SKM-1 treated with dmso at 0.1 percent for 144 hours (cell line): ENCODE data around the gene LRRC45.

Source experiments
- DNase-seq: peaks from one replicate; lab custom pipeline; 2025; ENCODE audit not compliant: unreplicated experiment; lab: John Stamatoyannopoulos, UW

The LRRC45 gene

DNA sequence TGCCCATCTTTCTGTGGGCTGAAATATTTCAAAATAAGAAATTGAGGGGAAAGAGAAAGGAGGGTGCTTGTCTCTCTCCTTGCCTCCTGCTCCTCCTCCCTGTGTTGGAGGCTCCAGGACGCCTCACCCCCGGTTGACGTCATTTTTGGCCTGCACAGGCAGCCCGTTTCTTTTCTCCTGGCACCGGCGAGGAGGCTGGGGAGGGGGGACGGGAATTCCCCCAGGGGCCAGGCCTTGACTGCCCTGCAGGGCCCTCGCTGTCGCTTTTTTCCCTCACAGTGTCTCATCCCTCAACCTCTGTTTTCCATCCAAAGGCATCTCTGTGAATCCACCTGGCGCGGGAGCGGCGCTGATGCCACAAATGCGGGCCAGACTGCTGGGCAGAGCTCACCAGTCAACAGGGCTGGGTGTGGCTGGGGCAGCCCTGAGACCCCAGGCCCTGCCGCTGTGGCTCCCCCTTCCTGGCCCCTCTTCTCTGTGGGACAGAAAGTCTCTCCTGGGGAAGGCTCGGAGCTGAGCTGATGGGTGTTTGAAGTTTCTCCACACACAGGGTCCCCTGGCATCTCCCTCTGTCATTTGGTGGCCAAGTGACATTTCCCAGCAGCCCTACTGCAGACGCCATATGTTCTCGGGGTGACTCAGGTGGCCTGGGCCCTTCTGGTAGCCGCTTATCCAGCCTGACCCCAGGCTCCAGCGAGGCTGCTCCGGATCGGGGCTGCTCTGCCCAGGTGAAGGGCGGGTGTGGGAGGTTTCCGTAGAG, 16.5 kb upstream of the LRRC45 start:
- DNase-seq, result no peak

DNA sequence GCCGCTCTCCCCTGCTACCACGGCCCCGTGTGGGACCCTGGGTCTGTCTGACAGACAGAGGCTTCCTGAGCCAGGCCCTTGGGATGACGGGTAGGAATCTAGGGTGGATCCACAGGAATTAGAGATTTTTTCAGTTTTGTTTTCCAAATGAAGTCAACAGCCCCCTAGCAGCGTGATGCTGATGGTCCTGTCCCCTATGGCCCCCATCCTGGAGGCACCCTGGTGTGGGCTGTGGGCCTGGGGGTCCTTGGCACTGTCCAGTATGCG, 15.9 kb upstream of the LRRC45 start:
- DNase-seq, result no peak

DNA sequence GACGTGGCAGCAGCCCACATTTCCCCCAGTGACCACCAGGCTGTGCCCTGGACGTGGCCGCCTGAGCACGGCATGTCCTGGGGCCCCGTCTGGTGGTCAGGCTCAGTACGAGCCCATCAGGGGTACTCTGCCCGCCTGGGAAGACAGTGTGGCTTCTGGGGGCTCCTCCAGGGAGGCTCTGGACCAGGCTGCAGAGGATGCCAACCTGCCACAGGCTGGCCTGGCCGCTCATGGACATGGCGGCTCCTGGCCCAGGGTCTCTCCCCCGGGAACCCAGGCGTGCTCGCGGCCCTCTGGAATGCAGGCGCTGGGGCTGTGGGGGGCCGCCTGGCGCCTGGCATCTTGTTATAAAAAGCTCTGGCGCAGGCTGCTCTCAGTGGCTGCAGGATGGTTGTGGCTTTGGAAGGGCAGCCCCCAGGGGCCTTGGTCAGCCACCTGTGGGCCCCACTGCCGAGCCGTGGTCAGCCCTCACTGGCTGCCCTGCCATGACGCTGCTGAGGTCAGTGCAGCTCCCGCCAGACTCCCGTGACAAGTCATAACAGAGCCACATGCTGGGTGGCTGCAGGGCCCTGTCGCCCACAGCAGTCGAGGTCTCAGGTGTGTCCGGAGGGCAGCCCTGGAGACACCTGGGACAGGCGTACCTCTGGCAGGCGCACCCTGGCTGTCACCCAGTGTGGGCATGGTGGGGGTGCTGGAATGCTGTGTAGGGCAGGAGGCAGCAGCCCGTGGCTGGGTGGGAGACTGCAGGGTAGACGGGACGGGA, 15.4 kb upstream of the LRRC45 start:
- no peak for DNase-seq

DNA sequence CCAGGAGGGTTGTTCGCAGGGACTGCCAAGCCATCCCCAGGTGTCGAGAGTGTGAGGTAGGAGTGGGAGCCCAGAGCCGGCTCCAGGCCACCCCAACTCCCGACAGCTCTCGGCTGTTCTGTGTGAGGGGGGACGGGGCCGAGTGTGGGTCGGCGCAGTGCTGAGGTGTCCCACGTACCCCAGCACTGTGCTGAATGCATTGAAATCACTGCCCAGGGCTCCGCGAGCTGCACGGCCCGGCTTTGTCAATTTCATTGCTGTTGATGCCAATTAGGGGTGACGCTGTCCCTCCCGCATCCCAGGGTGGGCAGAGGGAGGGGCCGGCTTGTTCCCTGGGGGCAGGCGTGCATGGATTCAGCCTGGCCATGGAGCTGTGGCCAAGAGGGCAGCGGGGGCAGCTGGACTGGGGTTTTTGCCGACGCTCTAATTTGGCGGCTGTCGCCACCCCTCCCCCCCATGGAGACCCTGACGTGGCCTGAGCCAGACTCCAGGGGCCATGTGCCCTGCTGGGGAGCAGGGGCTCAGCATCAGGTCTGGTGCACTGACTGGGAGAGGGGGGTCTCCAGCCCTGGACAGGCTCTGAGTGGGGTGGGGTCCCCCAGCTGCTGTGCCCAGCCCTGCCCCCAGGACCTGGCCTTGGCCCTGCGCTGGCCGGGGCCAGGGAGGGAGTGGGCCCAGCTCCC, 14.7 kb upstream of the LRRC45 start:
- DNase-seq, result no peak

DNA sequence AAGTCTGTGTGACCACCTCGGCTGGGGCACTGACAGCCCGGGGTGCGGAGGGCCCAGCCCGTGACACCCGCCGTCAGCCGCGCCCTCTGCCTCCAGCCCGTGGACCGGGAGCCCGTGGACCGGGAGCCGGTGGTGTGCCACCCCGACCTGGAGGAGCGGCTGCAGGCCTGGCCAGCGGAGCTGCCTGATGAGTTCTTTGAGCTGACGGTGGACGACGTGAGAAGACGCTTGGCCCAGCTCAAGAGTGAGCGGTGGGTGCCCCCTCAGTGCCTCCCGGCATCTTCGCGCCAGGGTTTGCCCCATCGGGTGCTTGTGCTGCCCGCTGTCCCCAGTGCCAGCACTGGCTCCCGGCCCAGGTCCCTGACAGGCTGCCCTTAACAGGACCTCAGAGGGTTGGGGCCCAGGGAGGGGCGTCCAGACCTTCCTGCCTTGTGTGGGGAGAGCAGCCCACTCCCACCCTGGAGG, 14.1 kb upstream of the LRRC45 start:
- DNase-seq, result no peak

DNA sequence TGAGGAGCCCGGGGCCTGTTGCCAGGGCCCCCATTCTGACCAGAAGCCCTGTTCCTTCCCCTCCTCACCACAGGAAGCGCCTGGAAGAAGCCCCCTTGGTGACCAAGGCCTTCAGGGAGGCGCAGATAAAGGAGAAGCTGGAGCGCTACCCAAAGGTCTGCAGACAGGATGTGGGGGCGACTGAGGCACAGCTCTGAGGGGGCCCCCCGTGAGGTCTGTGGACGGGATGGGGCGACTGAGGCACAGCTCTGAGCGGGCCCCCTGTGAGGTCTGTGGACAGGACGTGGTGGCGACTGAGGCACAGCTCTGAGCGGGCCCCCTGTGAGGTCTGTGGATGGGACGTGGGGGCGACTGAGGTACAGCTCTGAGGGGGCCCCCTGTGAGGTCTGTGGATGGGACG, 13.7 kb upstream of the LRRC45 start:
- no peak for DNase-seq

DNA sequence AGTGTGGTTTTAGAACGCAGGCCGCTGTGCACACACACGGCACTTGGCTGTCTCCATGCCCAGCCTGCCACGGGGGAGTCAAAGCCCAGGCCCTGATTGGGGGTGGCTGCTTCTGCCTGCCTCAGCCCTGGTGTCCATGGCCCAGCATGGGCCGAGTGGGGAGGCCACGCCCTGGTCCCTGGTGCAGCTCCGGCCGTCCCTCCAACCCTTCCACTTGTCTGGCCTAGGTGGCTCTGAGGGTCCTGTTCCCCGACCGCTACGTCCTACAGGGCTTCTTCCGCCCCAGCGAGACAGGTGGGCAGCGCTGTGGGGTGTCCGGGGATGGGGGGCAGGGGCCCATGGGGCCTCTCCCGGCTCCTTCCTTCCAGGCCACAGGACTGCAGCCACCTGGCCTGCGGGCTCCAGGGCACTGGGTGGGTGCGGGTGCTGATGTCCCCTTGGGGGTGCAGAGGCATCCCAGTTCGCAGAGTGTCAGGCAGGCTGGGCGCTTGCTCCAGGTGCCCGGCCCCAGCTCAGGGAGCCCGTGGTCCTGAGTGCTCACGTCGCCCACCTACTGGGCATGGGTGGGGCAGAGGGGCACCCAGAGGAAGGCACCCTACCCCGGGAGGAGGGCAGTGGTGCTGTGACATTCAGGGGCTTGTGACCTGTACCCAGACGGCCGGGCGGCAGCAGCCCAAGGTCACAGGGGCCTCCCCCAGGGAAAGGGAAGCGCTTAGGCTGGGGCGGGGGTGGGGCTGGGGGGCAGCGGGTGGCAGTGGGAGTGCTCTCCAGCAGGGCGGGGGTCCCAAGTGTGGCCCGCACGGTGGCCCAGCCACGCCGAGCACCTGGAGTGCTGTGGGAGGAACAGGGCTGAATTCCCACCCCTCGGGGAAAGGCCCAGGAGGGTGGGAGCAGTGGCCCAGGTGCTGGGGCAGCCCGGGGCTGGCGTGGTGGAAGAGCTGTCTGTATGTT, 12.3 kb upstream of the LRRC45 start:
- no peak for DNase-seq

DNA sequence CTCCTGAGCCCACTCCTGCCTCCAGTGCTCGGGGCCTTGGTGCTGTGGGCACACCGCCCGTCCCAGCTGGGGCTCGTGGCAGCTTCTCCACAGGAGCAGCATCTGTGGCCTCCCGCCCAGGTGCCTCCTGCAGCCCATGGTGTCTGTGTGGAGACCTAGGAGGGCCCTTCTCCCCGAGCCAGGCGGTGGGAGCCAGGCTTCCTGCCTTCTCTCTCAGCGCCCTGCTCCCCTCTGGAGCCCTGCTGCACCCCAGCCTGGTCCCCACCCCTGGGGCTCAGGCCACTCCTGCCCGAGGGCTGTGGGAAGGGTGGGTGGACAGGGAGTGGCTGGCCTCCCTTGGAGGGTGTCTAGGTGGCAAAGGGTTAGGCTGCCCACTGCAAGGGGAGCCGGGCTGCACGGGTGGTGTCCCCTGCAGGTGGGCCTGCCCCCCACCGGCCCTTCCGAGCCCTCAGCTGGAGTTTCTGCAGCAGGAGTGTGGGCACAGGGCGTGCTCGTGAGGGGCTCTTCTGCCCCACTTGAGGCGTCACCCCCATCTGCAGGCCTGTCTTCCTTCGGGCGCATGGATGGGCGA, 11.4 kb upstream of the LRRC45 start:
- DNase-seq, result no peak

DNA sequence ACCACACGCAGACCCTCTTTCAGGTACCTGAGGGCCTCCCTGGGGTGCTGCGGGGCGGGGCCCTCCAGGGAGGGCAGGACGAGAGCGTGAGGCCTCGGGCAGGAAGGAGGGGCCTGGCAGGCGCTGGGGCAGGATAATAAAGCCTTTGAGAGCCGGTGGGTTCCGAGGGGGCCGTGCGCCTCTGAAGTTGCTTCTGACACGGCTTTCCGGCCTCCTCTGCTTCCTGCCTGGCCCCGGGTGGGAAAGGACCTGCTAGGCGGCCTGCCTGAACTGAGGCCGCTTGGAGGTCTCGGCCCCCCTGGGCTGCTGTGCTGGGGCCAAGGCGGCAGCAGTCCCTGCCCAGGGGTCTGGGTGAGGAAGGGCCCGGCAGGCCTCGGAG, 10.9 kb upstream of the LRRC45 start:
- DNase-seq, result no peak

DNA sequence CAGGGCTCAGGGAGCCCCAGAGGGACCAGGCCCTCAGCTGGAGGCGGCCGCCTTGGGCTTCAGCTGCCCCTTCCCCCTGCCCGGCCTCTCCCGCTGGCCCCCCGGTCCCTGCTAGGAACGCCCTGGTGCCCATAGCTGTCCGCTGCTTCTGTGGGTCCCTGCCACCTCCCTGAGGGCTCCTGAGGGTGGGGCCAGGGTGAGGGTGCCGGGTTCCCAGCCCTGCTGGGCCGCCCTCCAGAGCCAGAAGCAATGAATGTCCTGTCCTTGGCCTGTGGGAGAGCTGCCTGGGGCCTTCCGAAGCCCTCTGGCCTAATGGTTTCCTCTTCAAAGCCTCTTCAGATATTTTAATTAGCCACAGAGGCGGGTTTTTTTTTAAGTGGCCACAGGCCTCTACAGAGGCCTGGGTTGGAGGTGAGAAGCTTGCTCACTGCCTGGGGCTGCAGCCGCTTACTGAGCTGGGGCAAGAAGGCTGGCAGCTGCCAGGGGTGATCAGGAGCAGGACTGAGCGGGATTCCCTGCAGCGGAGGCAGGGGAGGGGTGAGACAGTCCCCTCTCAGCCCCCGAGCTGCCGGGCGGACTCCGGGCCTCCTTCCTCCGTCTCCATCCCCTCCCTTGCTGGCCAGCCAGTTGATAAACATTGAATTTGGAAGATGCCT, 10.3 kb upstream of the LRRC45 start:
- DNase-seq, result no peak

DNA sequence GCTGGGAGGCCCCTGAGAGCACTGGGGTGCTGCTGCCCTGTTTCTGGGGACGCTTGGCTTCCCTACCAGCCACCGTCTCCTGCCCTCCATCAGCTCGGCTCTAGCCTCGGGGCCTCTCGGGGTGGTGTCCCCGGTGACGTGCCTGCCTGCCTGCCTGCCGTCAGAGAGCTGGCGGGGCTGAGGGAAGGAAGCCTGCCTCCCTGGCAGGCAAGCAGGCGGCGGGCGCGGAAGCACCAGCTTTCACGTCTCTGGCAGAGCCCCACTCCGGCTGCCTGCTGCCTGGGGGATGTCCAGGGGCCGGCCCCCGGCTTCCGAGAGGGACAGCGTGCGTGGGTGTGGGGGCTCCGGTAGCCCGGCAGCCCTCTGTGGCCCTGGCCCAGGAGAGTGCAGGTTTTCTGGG, 9.8 kb upstream of the LRRC45 start:
- DNase-seq, result no peak

DNA sequence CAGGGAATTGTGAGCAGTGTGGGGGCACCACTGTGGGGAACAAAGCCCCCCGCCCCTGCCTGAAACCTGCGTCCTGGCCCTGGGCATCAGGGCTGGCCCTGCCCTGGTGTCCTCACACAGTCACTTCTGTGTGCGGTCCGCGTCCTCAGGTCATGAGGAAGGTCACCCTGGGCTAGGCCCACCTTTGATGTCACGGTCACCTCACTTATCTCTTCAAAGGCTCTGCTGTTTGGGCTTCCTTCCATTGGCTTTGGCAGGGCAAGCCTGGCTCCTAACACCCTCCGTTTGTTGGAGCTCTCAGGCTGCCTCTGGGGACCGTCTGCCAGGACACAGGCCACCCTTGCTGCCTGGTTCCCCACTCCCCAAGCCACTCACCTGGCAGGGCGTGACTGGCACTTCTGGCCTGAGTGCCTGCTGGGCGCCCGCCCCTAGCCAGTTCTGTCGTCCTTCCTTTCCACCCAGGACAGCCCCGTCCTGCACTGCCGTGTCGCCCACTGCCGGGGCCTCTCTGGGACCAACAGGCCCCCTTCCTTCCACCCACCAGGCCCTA, 9.3 kb upstream of the LRRC45 start:
- DNase-seq, result no peak

DNA sequence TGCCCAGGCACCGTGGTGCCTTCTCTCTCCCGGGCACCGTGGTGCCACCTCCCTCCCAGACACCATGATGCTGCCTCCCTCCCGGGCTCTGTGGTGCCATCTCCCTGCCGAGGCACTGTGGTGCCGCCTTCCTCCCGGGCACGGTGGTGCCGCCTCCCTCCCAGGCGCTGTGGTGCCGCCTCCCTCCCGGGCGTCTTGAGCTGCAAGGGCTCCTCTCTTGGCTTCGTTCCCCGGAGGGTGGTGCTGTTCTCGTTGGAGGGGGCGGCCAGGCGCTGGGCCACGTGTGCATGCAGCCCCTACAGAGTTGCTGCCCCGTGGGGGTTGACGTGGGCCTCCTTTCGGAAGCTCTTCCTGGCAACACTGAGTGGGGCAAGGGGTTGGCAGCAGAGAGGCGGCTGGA, 8.7 kb upstream of the LRRC45 start:
- no peak for DNase-seq

DNA sequence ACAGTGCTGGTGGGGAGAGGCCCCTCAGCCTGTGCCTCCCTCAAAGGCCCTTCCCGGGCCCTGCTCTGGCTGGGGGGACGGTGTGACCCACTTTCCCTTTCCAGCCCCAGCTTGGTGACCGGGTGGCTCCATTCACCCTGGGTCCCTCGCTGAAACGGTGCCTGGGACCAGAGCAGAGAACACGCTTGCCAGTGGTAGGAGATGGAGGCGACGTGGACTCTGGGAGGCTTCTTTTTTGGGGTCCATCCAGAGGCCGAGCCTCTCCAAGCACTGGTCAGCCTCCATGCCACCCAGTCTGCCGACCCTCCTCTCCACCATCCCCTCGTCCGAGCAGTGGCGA, 8.2 kb upstream of the LRRC45 start:
- DNase-seq, result no peak

DNA sequence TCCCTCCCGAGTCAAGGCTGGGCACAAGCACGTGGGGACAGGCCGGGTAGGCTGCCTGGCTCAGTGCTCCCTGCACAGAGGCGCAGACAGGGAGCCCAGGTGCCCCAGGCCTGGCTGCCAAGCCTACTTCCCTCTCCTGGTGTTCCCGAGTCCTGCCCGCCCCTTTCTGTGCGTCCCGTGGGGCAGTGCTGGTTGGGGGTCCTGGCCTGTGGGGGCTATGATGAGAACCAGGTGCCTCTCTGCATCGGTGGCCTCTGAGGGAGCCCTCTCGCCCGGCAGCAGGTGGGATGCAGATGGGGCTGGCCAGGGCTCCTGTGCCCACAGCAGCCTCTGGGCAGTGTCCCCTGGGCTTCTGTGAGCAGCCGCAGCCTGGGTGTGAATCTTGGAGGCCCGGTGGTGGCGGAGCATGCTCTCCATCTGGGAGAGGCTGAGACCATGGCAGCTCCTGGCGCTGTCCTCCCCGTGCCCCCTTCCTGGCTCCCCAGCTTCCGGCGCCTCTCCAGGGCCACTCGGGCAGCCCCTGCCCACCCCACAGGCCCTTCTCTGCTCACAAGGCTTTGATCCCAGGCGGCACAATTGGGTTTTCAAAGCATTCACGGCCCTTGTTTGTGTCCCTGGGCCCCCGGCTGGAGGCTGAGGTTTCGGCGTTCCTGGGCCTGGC, 7.7 kb upstream of the LRRC45 start:
- no peak for DNase-seq

DNA sequence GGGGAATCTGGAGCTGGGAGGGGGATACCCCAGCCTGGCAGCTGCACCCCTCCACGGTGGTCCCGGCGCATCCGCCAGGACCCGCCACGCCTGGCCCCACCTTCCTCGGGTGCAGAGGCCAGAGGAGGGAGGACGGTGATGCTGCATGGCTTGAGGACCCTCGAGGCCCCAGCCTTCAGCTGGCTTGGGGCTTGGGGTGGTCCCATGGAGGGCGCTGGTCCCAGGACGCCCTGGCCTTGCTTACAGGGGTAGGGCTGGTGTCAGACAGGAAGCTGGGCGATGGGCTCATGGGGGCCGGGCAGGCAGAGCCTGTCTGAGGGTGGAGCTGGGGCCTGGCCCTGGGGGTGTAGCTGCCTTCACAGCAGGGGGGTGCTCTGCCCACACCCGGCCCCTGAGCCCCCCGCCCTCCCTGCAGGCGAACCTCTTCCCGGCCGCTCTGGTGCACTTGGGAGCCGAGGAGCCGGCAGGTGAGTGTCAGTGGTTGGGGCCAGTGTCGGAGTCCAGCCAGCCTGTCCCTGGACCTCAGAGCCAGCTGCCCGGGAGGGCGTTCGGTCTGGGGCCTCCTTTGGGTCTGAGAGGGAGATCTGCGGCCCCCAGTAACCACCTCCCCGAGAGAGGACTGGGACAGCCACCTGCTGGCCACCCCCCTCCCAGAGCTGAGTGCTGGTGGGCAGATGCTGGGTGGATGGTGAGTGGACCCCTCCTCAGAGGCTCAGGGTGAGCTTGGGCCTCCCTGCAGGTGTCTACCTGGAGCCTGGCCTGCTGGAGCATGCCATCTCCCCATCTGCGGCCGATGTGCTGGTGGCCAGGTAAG, 6.8 kb upstream of the LRRC45 start:
- DNase-seq, result no peak

DNA sequence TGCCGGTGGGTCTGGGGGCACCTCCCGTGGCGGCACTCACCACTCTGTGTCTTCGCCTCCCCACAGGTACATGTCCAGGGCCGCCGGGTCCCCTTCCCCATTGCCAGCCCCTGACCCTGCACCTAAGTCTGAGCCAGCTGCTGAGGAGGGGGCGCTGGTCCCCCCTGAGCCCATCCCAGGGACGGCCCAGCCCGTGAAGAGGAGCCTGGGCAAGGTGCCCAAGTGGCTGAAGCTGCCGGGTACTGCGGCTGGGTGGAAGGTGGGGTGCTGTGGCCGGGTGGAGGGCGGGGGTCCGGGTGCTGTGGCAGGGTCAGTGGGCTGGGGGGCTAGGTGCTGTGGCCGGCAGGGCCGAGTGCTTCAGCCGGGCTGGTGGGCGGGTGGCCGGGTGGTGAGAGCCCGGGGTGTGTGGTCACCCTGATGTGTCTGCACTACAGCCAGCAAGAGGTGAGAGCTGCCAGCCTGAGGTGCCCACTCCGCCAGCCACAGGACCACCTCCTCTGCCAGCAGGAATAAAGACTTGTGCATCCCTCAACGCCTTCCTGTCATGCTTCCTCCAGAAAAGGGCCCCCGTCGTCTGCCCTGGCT, 6.1 kb upstream of the LRRC45 start:
- DNase-seq, result no peak

DNA sequence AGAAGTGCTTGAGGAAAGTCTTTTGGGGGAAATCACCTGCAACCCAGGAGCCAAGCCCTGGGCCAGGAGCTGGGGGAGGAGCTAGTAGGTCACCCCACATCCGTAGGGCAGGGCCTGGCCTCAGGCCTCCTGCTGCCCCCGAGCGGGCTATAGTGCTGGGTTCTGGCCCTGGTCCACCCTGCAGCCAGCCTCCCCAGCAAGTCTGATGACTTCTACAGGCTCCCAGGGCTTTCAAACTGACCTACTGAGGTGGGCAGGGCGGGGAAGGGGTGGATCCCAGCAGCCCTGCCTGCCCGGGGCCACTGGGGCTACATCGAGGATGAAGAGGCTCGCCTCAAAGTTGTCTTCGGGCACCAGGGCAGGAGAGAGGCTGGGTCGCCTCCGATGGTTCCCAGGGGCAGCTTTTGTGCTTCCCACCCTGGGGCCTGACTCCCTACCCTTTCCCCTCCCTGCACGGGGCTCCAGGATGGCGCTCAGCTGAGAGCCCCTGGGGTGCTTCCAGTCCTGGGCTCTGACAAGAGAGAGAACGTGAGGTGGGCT, 5.4 kb upstream of the LRRC45 start:
- DNase-seq, result no peak
